RKO (cell line): ENCODE measurements around the gene IL17C.

ENCODE experiments used
- DNase-seq: peaks from one replicate; pipeline ENCODE4 v3.0.0-alpha.2; 2016; ENCODE audit warnings: low spot score

The IL17C gene

GRCh38 chr16:88610080-88610479 is 28.3 kb upstream of the IL17C start:
- DNase-seq = no peak

GRCh38 chr16:88610909-88611812 is 27.2 kb upstream of the IL17C start:
- DNase-seq = no peak

- DNase-seq = no peak
These were observed 25.1 kb upstream of the IL17C start for GRCh38 chr16:88613293-88613692.

DNA sequence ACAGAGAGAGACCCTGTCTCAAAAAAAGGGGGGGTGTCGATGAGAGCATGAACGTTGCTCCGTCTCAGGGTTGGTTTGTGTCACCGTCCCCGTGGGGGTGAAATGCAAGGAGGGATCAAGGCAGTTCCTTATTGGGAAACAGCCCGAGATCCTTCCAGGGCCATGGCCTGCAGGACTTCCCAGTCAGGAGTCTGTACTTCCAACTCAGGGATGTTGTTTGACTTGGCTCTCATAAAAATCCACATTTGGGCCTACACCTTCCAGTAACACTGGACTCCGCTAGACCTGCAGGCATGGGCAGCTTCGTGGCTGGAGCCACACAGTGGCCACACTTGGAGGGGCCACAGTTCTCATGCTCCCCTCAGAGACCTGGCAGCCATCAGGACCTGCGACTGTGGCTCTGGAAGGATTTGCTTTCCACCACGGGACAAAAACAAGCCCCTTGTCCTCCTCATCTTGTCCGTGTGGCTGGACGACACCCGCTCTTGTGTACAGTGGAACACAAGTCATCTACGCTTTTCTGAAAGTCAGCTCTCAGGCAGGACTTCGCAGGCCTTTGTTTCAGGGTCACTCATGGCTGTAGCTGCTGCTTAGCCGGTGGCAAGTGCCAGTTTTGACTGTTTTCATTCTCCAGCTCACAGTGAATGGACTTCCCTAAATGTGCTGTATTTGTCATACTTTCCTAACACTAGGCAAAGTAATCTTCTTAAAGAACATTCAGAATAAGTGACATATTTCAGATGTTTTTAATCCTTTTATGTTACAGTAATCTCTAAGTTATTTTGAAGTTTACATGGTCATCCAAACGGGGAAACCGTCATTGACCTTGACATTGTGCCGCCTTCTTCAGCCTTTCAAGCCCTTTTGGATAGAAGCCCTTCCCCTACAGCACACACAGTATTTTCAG is 24.2 kb upstream of the IL17C start:
- no peak for DNase-seq

- no peak for DNase-seq
These were observed 23.4 kb upstream of the IL17C start for GRCh38 chr16:88614818-88615580.

- no peak for DNase-seq
These were observed 22.1 kb upstream of the IL17C start for GRCh38 chr16:88616320-88616719.

- no peak for DNase-seq
These were observed 21.6 kb upstream of the IL17C start for GRCh38 chr16:88616736-88617135.

GRCh38 chr16:88617268-88618031 is 20.9 kb upstream of the IL17C start:
- no peak for DNase-seq

GRCh38 chr16:88618182-88618955 is 20.0 kb upstream of the IL17C start:
- no peak for DNase-seq

DNA sequence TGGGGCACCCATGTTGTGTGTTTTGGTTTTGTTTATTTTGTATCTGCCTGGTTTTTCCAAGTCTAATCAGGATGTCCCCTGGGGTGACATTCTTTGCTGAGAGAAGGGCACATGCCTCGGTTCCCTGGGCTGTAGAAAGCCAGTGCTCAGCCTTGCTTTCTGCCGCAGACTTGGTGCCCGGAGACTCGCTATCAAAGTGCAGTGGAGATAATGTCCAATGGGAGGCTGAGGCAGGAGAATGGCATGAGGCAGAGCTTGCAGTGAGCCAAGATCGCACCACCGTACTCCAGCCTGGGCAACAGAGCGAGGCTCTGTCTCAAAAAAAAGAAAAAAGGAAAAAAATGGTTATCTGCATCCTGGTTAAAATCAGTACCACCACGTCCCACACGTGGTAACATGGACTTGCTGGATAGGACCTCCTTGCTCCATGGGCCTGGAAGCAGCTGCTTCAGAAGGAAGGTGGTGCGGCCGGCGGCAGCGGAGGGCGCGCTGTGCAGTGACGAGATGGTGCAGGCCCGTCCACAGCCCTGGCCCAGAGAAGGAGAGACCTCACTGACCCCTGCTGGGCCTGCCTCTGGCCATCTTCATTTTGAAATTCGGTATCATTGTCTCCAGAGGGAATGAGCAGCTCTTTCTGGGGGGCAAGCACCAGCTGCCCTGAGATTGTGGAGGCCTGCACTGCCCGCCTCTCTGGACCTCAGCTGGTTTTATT is 19.3 kb upstream of the IL17C start:
- no peak for DNase-seq

DNA sequence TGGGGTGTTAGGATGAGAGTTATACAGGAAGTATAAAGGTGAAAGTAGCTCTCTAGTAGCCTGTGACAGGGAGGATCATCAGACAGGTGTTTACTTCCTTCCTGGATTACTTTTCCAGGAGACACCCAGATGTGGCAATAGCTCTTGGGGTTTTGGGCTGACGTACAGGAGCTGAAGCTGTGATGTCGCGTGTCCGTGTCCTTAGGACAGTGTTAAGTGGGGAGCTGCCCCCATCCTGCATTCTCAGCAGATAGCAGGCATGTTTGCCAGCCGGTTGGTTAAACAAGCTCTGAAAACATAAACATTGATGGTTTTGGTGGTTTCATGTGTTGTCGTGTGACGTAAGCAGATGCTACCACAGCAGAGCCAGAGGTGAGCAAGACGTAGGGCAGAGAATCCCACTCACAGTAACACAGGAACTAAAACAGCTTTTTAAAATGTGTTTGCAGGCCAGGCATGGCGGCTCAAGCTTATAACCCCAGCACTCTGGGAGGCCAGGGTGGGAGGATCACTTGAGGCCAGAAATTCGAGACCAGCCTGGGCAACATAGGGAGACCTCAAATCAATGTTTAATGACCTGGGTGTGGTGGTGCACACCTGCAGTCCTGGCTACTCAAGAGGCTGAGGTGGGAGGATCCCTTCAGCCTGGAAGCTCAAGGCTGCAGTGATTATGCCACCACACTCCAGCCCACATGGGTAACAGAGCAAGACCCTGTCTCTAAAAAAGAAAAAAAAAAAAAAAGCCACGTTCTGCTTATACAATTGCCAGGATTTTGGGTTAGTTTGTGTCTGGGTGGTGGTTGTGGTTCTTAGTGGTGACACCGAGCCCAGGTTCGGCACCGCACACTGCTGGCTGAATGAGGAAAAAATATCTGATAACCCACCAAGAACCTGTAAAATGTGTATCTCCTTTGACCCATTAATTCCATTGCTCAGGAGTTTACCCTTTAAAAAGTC is 18.2 kb upstream of the IL17C start:
- DNase-seq = no peak

GRCh38 chr16:88622125-88622524 is 16.2 kb upstream of the IL17C start:
- no peak for DNase-seq

DNA sequence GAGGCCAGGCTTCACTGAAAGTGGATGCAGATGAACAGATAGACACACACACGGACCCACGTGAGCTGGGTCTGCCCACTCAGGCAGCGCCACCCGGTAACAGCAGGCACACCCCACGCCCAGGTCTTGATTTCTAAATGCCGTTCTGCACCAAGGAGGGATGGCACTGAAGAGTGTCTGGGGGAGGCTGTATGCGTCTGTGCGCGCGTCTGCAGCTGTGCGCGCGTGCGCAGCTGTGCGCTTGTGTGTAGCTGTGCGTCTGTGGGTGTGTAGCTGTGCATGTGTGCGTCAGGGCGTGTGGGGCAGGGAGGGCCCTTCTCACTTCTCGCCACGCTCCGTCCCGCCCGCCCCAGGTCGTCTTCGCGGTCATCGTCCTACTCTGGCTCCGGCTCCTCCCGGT is 15.5 kb upstream of the IL17C start:
- DNase-seq = no peak

DNA sequence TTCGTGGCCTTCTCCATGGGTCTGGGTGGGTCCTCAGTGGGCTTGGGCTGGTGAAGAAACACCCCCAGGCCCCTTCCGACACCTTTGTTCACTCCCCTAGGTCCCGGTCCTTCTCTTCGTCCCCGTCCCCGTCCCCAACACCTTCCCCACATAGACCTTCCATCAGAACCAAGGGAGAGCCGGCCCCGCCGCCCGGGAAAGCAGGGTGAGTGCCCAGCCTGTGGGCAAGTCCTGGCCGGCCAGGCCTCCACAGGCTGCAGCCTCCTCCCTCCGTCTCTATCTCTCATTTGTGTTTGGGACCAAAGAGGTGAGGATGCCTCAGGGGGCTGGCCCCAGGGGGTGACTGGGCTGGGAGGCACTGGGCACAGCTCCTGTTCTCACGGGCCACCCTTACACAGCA is 14.5 kb upstream of the IL17C start:
- DNase-seq = no peak

GRCh38 chr16:88624481-88624880 is 13.9 kb upstream of the IL17C start:
- no peak for DNase-seq

DNA sequence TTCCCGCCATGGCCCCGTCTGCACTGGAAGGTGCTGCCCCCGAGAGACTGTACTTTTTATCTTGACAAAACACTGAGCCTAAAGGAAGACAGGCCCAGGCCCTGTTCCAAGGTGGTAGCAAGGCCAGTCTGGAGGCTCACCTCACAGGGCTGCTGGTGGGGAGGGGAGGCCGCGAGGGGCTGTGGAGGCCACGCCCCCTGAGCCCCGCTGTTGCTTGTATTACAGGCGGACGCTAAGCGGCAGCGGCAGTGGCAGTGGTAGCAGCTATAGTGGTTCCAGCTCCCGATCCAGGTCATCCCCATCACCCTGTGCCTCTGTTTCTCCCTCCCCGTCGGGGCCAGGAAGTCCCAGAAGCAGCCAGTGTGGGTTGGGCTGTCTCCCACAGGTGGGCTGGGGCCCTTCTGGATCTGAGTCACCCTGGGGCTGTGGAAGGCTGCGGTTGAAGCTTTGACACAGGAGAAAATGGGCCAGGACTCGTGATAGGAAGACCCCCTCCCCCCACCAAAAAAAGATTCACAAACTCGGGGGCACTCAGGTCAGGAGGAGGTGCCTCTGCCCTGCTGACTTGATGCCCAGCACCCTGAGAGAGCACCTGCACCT is 13.3 kb upstream of the IL17C start:
- DNase-seq = no peak

GRCh38 chr16:88626646-88627045 is 11.7 kb upstream of the IL17C start:
- no peak for DNase-seq
